Epithelial cell of proximal tubule (primary cell): Measurements from ENCODE around the gene LIFR. TPM values are rescaled to one million over a fixed set of nuclear protein-coding genes. Genes with fewer than 3 reads are reported as not detected.

Experiments
- DNase-seq: peaks from one replicate; pipeline ENCODE4 v3.0.0-alpha.2; 2011; ENCODE audit warnings: low read depth
- H3K4me3 ChIP-seq: 2 replicates; pipeline ENCODE4 v1.5.1; 2011; ENCODE audit warnings: low read depth, mild to moderate bottlenecking, low read length
- CTCF ChIP-seq: conservative IDR thresholded peaks from 2 replicates; pipeline ENCODE4 v1.5.1; 2012; ENCODE audit warnings: low read depth, mild to moderate bottlenecking, low read length
- total RNA-seq: library from RNA; depleted of rRNA; stranded (reverse); fragments of >200 nt; gene quantifications from 2 replicates; pipeline ENCODE4 v1.2.3, GENCODE V29; 2015

LIFR gene
- total RNA-seq, 1 donor from 2014 or later = 17.1 TPM

- DNase-seq = no peak
- H3K4me3 ChIP-seq = no peak overlapping the region
- TF ChIP-seq CTCF = no peak
These were observed 87.3 kb downstream of the LIFR start for GRCh38 chr5:38468978-38469706.

GRCh38 chr5:38468202-38468673, 88.2 kb downstream of the LIFR start:
- H3K4me3 ChIP-seq = no peak overlapping the region
- DNase-seq = no peak
- no peak for TF ChIP-seq CTCF

GRCh38 chr5:38467353-38468040, 88.9 kb downstream of the LIFR start:
- no peak for DNase-seq
- H3K4me3 ChIP-seq = no peak overlapping the region
- no peak for TF ChIP-seq CTCF

GRCh38 chr5:38466424-38467189, 89.8 kb downstream of the LIFR start:
- no peak for DNase-seq
- H3K4me3 ChIP-seq = no peak overlapping the region
- no peak for TF ChIP-seq CTCF

GRCh38 chr5:38465702-38466423, 90.6 kb downstream of the LIFR start:
- no peak for TF ChIP-seq CTCF
- DNase-seq = no peak
- no peak overlapping the region for H3K4me3 ChIP-seq

- TF ChIP-seq CTCF = no peak
- no peak for DNase-seq
- H3K4me3 ChIP-seq = no peak overlapping the region
These were observed 91.4 kb downstream of the LIFR start for GRCh38 chr5:38465061-38465460.
